ENCODE data around the gene CALHM2. TPM values are rescaled to one million over a fixed set of nuclear protein-coding genes. Genes with fewer than 3 reads are reported as not detected.

Gene CALHM2, protein sequence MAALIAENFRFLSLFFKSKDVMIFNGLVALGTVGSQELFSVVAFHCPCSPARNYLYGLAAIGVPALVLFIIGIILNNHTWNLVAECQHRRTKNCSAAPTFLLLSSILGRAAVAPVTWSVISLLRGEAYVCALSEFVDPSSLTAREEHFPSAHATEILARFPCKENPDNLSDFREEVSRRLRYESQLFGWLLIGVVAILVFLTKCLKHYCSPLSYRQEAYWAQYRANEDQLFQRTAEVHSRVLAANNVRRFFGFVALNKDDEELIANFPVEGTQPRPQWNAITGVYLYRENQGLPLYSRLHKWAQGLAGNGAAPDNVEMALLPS
- total RNA-seq: 10 to 100 TPM; 11.7 to 43.2 TPM
- polyA plus RNA-seq: 10 to 100 TPM; 17.0 to 32.9 TPM
- long read RNA-seq, donor 1, partial matches to known transcripts: 5 of 9 reads
- long read RNA-seq, donor 1, other reads (novel, unspliced or antisense): 0 of 9 reads
- long read RNA-seq, donor 2: 0 reads
- long read RNA-seq, donor 3, partial matches to known transcripts: 0 of 1 reads
- long read RNA-seq, donor 3, other reads (novel, unspliced or antisense): 0 of 1 reads
- long read RNA-seq, donor 4, partial matches to known transcripts: 0 of 1 reads
- long read RNA-seq, donor 4, other reads (novel, unspliced or antisense): 0 of 1 reads
- long read RNA-seq, donor 5, partial matches to known transcripts: 0 of 2 reads
- long read RNA-seq, donor 5, other reads (novel, unspliced or antisense): 0 of 2 reads

GRCh38 chr10:103451831-103452505 lies at the start of gene CALHM2:
Gene CALHM2 (minus strand): TSS chr10:103452370. CDS start chr10:103449941, 2,429 bp downstream.
- H3K27ac ChIP-seq (ENCODE audit: low read depth in 1 of 2, low read length in 1 of 2): peak within 1 kb of the TSS; percentile 75 to 87
- no peak for TF ChIP-seq CTCF (IDR thresholded peaks at IDR 0.05; ENCODE audit: control extremely low read depth, extremely low read depth)
- H3K9me3 ChIP-seq (ENCODE audit: control insufficient read depth in 4 of 4, insufficient read depth in 3 of 4, low read length in 3 of 4): no peaks in the 10 kb centered on the region
- ATAC-seq (ENCODE audit: insufficient read depth, low FRiP score): peak; percentile 68
- H3K36me3 ChIP-seq (ENCODE audit: control insufficient read depth in 4 of 4, insufficient read depth in 4 of 4, low read length in 4 of 4): peaks cover 0 to 15% (median 12%) of the 10 kb centered on the region in 4 donors
- WGBS, 2 donors: 1% methylated on average over 24 to 32 of the region's 32 CpGs
- H3K9ac ChIP-seq (ENCODE audit: insufficient read depth in 1 of 2, low read length in 2 of 2): peak within 1 kb of the TSS; percentile 25 to 42
- peak within 1 kb of the TSS; percentile 72 for H3K4me3 ChIP-seq
- peaks cover 0 to 23% (median 10%) of the 10 kb centered on the region in 5 donors for H3K4me1 ChIP-seq (ENCODE audit: control insufficient read depth in 5 of 5, insufficient read depth in 5 of 5, low read length in 5 of 5)
- no peaks in the 10 kb centered on the region for H3K27me3 ChIP-seq (ENCODE audit: control insufficient read depth in 3 of 3, insufficient read depth in 3 of 3, low read length in 2 of 3)
- peak; percentile 80 to 85 (median 80) for DNase-seq

DNA sequence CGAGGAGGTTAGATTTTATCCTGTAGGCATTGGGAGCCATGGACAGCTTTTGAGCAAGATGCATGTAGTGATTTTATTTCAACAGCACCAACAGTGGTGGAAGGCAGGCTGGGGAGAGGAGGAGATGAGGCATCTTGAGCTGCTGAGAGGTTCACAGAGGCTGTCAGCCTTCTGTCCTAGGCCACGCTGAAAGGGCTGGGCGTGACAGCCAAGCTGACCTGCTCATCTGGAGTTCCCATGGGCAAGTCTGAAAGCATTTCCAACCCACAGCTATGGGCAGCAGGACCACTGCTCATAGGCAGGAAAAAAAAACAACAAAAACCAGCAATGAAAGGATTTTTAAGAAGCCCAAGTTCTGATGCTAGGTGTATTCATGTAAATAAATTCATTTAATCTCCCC lies 49.0 kb upstream of the CALHM2 start:
- WGBS, 2 donors: 95 to 97% methylated on average over 3 of the region's 3 CpGs
- no peak for DNase-seq
- ATAC-seq (ENCODE audit: insufficient read depth, low FRiP score): no peak

DNA sequence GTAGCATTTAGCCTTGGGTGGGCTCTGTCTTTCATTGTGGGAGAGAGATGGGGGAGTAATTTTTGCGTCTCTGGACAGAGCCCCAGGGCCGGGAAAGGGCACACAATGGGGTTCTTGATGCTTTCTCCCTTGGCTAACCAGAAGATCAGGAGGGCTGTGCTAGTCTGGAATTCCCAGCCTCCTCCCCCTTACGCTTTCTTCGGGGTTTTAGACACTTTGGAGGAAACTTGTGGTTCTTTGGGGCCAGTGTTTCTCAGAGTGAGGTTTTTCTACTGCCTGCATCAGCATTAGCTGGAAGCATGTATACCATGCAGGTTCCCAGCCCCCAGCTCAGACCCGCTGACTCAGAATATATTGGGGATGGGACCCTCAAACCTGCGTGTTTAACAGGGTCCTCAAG lies 48.3 kb upstream of the CALHM2 start:
- Histone ChIP-seq H3K27me3 (ENCODE audit: control insufficient read depth in 3 of 3, insufficient read depth in 3 of 3, low read length in 2 of 3) (peaks cover 0 to 36% (median 35%) of the 10 kb centered on the region in 3 donors), H3K4me3 (no peak overlapping the region), H3K36me3 (ENCODE audit: control insufficient read depth in 4 of 4, insufficient read depth in 4 of 4, low read length in 4 of 4) (no peaks in the 10 kb centered on the region), H3K27ac (ENCODE audit: low read depth in 1 of 2, low read length in 1 of 2) (no peak overlapping the region), H3K9ac (ENCODE audit: insufficient read depth in 1 of 2, low read length in 2 of 2) (no peak overlapping the region), H3K9me3 (ENCODE audit: control insufficient read depth in 4 of 4, insufficient read depth in 3 of 4, low read length in 3 of 4) (peaks cover 0 to 2% (median 0%) of the 10 kb centered on the region in 4 donors), H3K4me1 (ENCODE audit: control insufficient read depth in 5 of 5, insufficient read depth in 5 of 5, low read length in 5 of 5) (no peaks in the 10 kb centered on the region)
- ATAC-seq (ENCODE audit: insufficient read depth, low FRiP score): no peak
- no peak for DNase-seq
- WGBS, 2 donors: 48 to 63% methylated on average over 6 of the region's 6 CpGs
- TF ChIP-seq CTCF (IDR thresholded peaks at IDR 0.05; ENCODE audit: control extremely low read depth, extremely low read depth): no peak

More for the DNA sequence above, 49.0 kb upstream of the CALHM2 start:
- H3K4me3 ChIP-seq: no peak overlapping the region
- H3K27ac ChIP-seq (ENCODE audit: low read depth in 1 of 2, low read length in 1 of 2): no peak overlapping the region
- peaks cover 0 to 32% (median 29%) of the 10 kb centered on the region in 3 donors for H3K27me3 ChIP-seq (ENCODE audit: control insufficient read depth in 3 of 3, insufficient read depth in 3 of 3, low read length in 2 of 3)
- no peak overlapping the region for H3K9ac ChIP-seq (ENCODE audit: insufficient read depth in 1 of 2, low read length in 2 of 2)
- no peak for TF ChIP-seq CTCF (IDR thresholded peaks at IDR 0.05; ENCODE audit: control extremely low read depth, extremely low read depth)
- H3K36me3 ChIP-seq (ENCODE audit: control insufficient read depth in 4 of 4, insufficient read depth in 4 of 4, low read length in 4 of 4): no peaks in the 10 kb centered on the region
- H3K9me3 ChIP-seq (ENCODE audit: control insufficient read depth in 4 of 4, insufficient read depth in 3 of 4, low read length in 3 of 4): peaks cover 0 to 2% (median 0%) of the 10 kb centered on the region in 4 donors
- no peaks in the 10 kb centered on the region for H3K4me1 ChIP-seq (ENCODE audit: control insufficient read depth in 5 of 5, insufficient read depth in 5 of 5, low read length in 5 of 5)
